Measurements from ENCODE around the gene VPS51.

VPS51 gene

GRCh38 chr11:65095974-65096806 is at the start of gene VPS51:
Gene VPS51, plus strand, starts transcription at chr11:65096214. Its CDS starts 37 bp downstream, at chr11:65096251.
- peaks cover 0 to 12% of the 10 kb centered on the region in 2 donors for H3K36me3 ChIP-seq (ENCODE audit: control insufficient read depth in 1 of 2, insufficient read depth in 2 of 2, low read length in 2 of 2)
- peak within 1 kb of the TSS; percentile 89 for H3K27ac ChIP-seq (ENCODE audit: low read depth, low read length)
- H3K27me3 ChIP-seq (ENCODE audit: control insufficient read depth in 1 of 2, insufficient read depth in 2 of 2, low read length in 2 of 2) = no peaks in the 10 kb centered on the region
- peak within 1 kb of the TSS; percentile 79 to 94 for H3K4me3 ChIP-seq (ENCODE audit: low read depth in 1 of 2, low read length in 2 of 2)
- peaks cover 9% of the 10 kb centered on the region in 2 donors for H3K4me1 ChIP-seq (ENCODE audit: control insufficient read depth in 1 of 2, insufficient read depth in 2 of 2, low read length in 2 of 2)
- H3K9ac ChIP-seq (ENCODE audit: low read depth in 1 of 2, low read length in 2 of 2) = peak within 1 kb of the TSS; percentile 58 to 77
- no peaks in the 10 kb centered on the region for H3K9me3 ChIP-seq (ENCODE audit: control insufficient read depth in 1 of 2, low read length in 2 of 2)

GRCh38 chr11:65047581-65048422 is 48.2 kb upstream of the VPS51 start:
- peak overlapping the region; percentile 37 to 63 for H3K9ac ChIP-seq (ENCODE audit: low read depth in 1 of 2, low read length in 2 of 2)

GRCh38 chr11:65051398-65051858 is 44.6 kb upstream of the VPS51 start:
- Histone ChIP-seq H3K36me3 (ENCODE audit: control insufficient read depth in 1 of 2, insufficient read depth in 2 of 2, low read length in 2 of 2) (no peaks in the 10 kb centered on the region), H3K9me3 (ENCODE audit: control insufficient read depth in 1 of 2, low read length in 2 of 2) (no peaks in the 10 kb centered on the region), H3K4me3 (ENCODE audit: low read depth in 1 of 2, low read length in 2 of 2) (no peak overlapping the region), H3K4me1 (ENCODE audit: control insufficient read depth in 1 of 2, insufficient read depth in 2 of 2, low read length in 2 of 2) (peaks cover 15 to 24% of the 10 kb centered on the region in 2 donors), H3K27me3 (ENCODE audit: control insufficient read depth in 1 of 2, insufficient read depth in 2 of 2, low read length in 2 of 2) (no peaks in the 10 kb centered on the region), H3K9ac (ENCODE audit: low read depth in 1 of 2, low read length in 2 of 2) (no peak overlapping the region), H3K27ac (ENCODE audit: low read depth, low read length) (no peak overlapping the region)

More at GRCh38 chr11:65047581-65048422, 48.2 kb upstream of the VPS51 start:
- peak overlapping the region; percentile 58 to 61 for H3K4me3 ChIP-seq (ENCODE audit: low read depth in 1 of 2, low read length in 2 of 2)
- H3K27ac ChIP-seq (ENCODE audit: low read depth, low read length) = no peak overlapping the region
- H3K9me3 ChIP-seq (ENCODE audit: control insufficient read depth in 1 of 2, low read length in 2 of 2) = no peaks in the 10 kb centered on the region
- H3K4me1 ChIP-seq (ENCODE audit: control insufficient read depth in 1 of 2, insufficient read depth in 2 of 2, low read length in 2 of 2) = peaks cover 8 to 27% of the 10 kb centered on the region in 2 donors
- no peaks in the 10 kb centered on the region for H3K27me3 ChIP-seq (ENCODE audit: control insufficient read depth in 1 of 2, insufficient read depth in 2 of 2, low read length in 2 of 2)
- peaks cover 9 to 21% of the 10 kb centered on the region in 2 donors for H3K36me3 ChIP-seq (ENCODE audit: control insufficient read depth in 1 of 2, insufficient read depth in 2 of 2, low read length in 2 of 2)

GRCh38 chr11:65053827-65054508 is 42.0 kb upstream of the VPS51 start:
- no peaks in the 10 kb centered on the region for H3K9me3 ChIP-seq (ENCODE audit: control insufficient read depth in 1 of 2, low read length in 2 of 2)
- peak overlapping the region in 1 of 2 donors; percentile 24 for H3K4me3 ChIP-seq (ENCODE audit: low read depth in 1 of 2, low read length in 2 of 2)
- H3K27me3 ChIP-seq (ENCODE audit: control insufficient read depth in 1 of 2, insufficient read depth in 2 of 2, low read length in 2 of 2) = no peaks in the 10 kb centered on the region
- H3K9ac ChIP-seq (ENCODE audit: low read depth in 1 of 2, low read length in 2 of 2) = no peak overlapping the region
- peaks cover 24 to 25% of the 10 kb centered on the region in 2 donors for H3K4me1 ChIP-seq (ENCODE audit: control insufficient read depth in 1 of 2, insufficient read depth in 2 of 2, low read length in 2 of 2)
- no peaks in the 10 kb centered on the region for H3K36me3 ChIP-seq (ENCODE audit: control insufficient read depth in 1 of 2, insufficient read depth in 2 of 2, low read length in 2 of 2)
- no peak overlapping the region for H3K27ac ChIP-seq (ENCODE audit: low read depth, low read length)

GRCh38 chr11:65055538-65055937 is 40.5 kb upstream of the VPS51 start:
- H3K4me1 ChIP-seq (ENCODE audit: control insufficient read depth in 1 of 2, insufficient read depth in 2 of 2, low read length in 2 of 2) = peaks cover 35 to 40% of the 10 kb centered on the region in 2 donors
- H3K36me3 ChIP-seq (ENCODE audit: control insufficient read depth in 1 of 2, insufficient read depth in 2 of 2, low read length in 2 of 2) = no peaks in the 10 kb centered on the region
- no peak overlapping the region for H3K4me3 ChIP-seq (ENCODE audit: low read depth in 1 of 2, low read length in 2 of 2)
- no peak overlapping the region for H3K9ac ChIP-seq (ENCODE audit: low read depth in 1 of 2, low read length in 2 of 2)
- H3K9me3 ChIP-seq (ENCODE audit: control insufficient read depth in 1 of 2, low read length in 2 of 2) = no peaks in the 10 kb centered on the region
- H3K27me3 ChIP-seq (ENCODE audit: control insufficient read depth in 1 of 2, insufficient read depth in 2 of 2, low read length in 2 of 2) = no peaks in the 10 kb centered on the region
- H3K27ac ChIP-seq (ENCODE audit: low read depth, low read length) = peak overlapping the region; percentile 14

GRCh38 chr11:65056999-65057398 is 39.0 kb upstream of the VPS51 start:
- H3K4me1 ChIP-seq (ENCODE audit: control insufficient read depth in 1 of 2, insufficient read depth in 2 of 2, low read length in 2 of 2) = peaks cover 36 to 41% of the 10 kb centered on the region in 2 donors
- H3K27ac ChIP-seq (ENCODE audit: low read depth, low read length) = no peak overlapping the region
- H3K4me3 ChIP-seq (ENCODE audit: low read depth in 1 of 2, low read length in 2 of 2) = no peak overlapping the region
- H3K36me3 ChIP-seq (ENCODE audit: control insufficient read depth in 1 of 2, insufficient read depth in 2 of 2, low read length in 2 of 2) = no peaks in the 10 kb centered on the region
- no peaks in the 10 kb centered on the region for H3K27me3 ChIP-seq (ENCODE audit: control insufficient read depth in 1 of 2, insufficient read depth in 2 of 2, low read length in 2 of 2)
- H3K9ac ChIP-seq (ENCODE audit: low read depth in 1 of 2, low read length in 2 of 2) = no peak overlapping the region
- no peaks in the 10 kb centered on the region for H3K9me3 ChIP-seq (ENCODE audit: control insufficient read depth in 1 of 2, low read length in 2 of 2)

GRCh38 chr11:65057526-65057925 is 38.5 kb upstream of the VPS51 start:
- H3K36me3 ChIP-seq (ENCODE audit: control insufficient read depth in 1 of 2, insufficient read depth in 2 of 2, low read length in 2 of 2) = no peaks in the 10 kb centered on the region
- no peaks in the 10 kb centered on the region for H3K9me3 ChIP-seq (ENCODE audit: control insufficient read depth in 1 of 2, low read length in 2 of 2)
- H3K9ac ChIP-seq (ENCODE audit: low read depth in 1 of 2, low read length in 2 of 2) = no peak overlapping the region
- peaks cover 36 to 41% of the 10 kb centered on the region in 2 donors for H3K4me1 ChIP-seq (ENCODE audit: control insufficient read depth in 1 of 2, insufficient read depth in 2 of 2, low read length in 2 of 2)
- no peaks in the 10 kb centered on the region for H3K27me3 ChIP-seq (ENCODE audit: control insufficient read depth in 1 of 2, insufficient read depth in 2 of 2, low read length in 2 of 2)
- H3K4me3 ChIP-seq (ENCODE audit: low read depth in 1 of 2, low read length in 2 of 2) = peak overlapping the region; percentile 16 to 37
- H3K27ac ChIP-seq (ENCODE audit: low read depth, low read length) = no peak overlapping the region

- Histone ChIP-seq H3K27ac (ENCODE audit: low read depth, low read length) (no peak overlapping the region), H3K9ac (ENCODE audit: low read depth in 1 of 2, low read length in 2 of 2) (no peak overlapping the region), H3K4me3 (ENCODE audit: low read depth in 1 of 2, low read length in 2 of 2) (peak overlapping the region; percentile 28 to 37), H3K36me3 (ENCODE audit: control insufficient read depth in 1 of 2, insufficient read depth in 2 of 2, low read length in 2 of 2) (no peaks in the 10 kb centered on the region), H3K4me1 (ENCODE audit: control insufficient read depth in 1 of 2, insufficient read depth in 2 of 2, low read length in 2 of 2) (peaks cover 36 to 41% of the 10 kb centered on the region in 2 donors), H3K27me3 (ENCODE audit: control insufficient read depth in 1 of 2, insufficient read depth in 2 of 2, low read length in 2 of 2) (no peaks in the 10 kb centered on the region), H3K9me3 (ENCODE audit: control insufficient read depth in 1 of 2, low read length in 2 of 2) (no peaks in the 10 kb centered on the region)
Observed at GRCh38 chr11:65058012-65058411, 38.0 kb upstream of the VPS51 start.

GRCh38 chr11:65058419-65059054 is 37.5 kb upstream of the VPS51 start, which contains the start of gene NAALADL1:
Gene NAALADL1, minus strand, starts transcription at chr11:65058553. Its CDS starts 32 bp downstream, at chr11:65058521.
- no peaks in the 10 kb centered on the region for H3K27me3 ChIP-seq (ENCODE audit: control insufficient read depth in 1 of 2, insufficient read depth in 2 of 2, low read length in 2 of 2)
- no peak within 1 kb of the TSS for H3K27ac ChIP-seq (ENCODE audit: low read depth, low read length)
- H3K4me1 ChIP-seq (ENCODE audit: control insufficient read depth in 1 of 2, insufficient read depth in 2 of 2, low read length in 2 of 2) = peaks cover 36 to 41% of the 10 kb centered on the region in 2 donors
- H3K4me3 ChIP-seq (ENCODE audit: low read depth in 1 of 2, low read length in 2 of 2) = peak within 1 kb of the TSS; percentile 28 to 37
- no peaks in the 10 kb centered on the region for H3K36me3 ChIP-seq (ENCODE audit: control insufficient read depth in 1 of 2, insufficient read depth in 2 of 2, low read length in 2 of 2)
- H3K9ac ChIP-seq (ENCODE audit: low read depth in 1 of 2, low read length in 2 of 2) = no peak within 1 kb of the TSS
- no peaks in the 10 kb centered on the region for H3K9me3 ChIP-seq (ENCODE audit: control insufficient read depth in 1 of 2, low read length in 2 of 2)

Data from duodenal mucosa (tissue), 2 donors.